Muscle of arm (tissue), 12 donors: ENCODE results near the gene HRH3. TPM values are rescaled to one million over a fixed set of nuclear protein-coding genes. Genes with fewer than 3 reads are reported as not detected.

ENCODE experiments used
- DNase-seq: peaks from one replicate; pipeline ENCODE4 v3.0.0-alpha.2; 2013
- polyA plus RNA-seq, 12 donors: library from polyadenylated mRNA; unstranded; fragments of 120-200 nt; gene quantifications; one replicate each; pipeline ENCODE4 v1.2.1, GENCODE V29; 2013; ENCODE audit not compliant: insufficient read length in 12 of 12

HRH3 gene
- polyA plus RNA-seq, 12 donors = 0.21 to 2.5 (median 1.3) TPM; not detected in 3

GRCh38 chr20:62216636-62217566, 3.2 kb downstream of the HRH3 start:
- DNase-seq = no peak

- DNase-seq = no peak
Observed at GRCh38 chr20:62215991-62216635, 4.0 kb downstream of the HRH3 start.

- no peak for DNase-seq
Observed at GRCh38 chr20:62215020-62215990, 4.8 kb downstream of the HRH3 start.

- DNase-seq = no peak
Observed at GRCh38 chr20:62214067-62214466, 6.0 kb downstream of the HRH3 start.

- no peak for DNase-seq
Observed at GRCh38 chr20:62212299-62212698, 7.8 kb downstream of the HRH3 start.

- DNase-seq = no peak
Observed at GRCh38 chr20:62211769-62212288, 8.2 kb downstream of the HRH3 start.

GRCh38 chr20:62211216-62211615, 8.9 kb downstream of the HRH3 start:
- no peak for DNase-seq

GRCh38 chr20:62210496-62210855, 9.6 kb downstream of the HRH3 start:
- no peak for DNase-seq

- no peak for DNase-seq
Observed at GRCh38 chr20:62209850-62210495, 10.1 kb downstream of the HRH3 start.

- DNase-seq = no peak
Observed at GRCh38 chr20:62208795-62209755, 11.0 kb downstream of the HRH3 start.

- no peak for DNase-seq
Observed at GRCh38 chr20:62208061-62208794, 11.8 kb downstream of the HRH3 start.

- no peak for DNase-seq
Observed at GRCh38 chr20:62206388-62206775, 13.7 kb downstream of the HRH3 start.

GRCh38 chr20:62205618-62206387, 14.3 kb downstream of the HRH3 start:
- no peak for DNase-seq

GRCh38 chr20:62203378-62204030, 16.6 kb downstream of the HRH3 start:
- no peak for DNase-seq

GRCh38 chr20:62202676-62203377, 17.3 kb downstream of the HRH3 start:
- DNase-seq = no peak

- DNase-seq = no peak
Observed at GRCh38 chr20:62202083-62202395, 18.0 kb downstream of the HRH3 start.
